Upper lobe of left lung (tissue), 6 donors: ENCODE data around the gene STX4. TPM values are rescaled to one million over a fixed set of nuclear protein-coding genes. Genes with fewer than 3 reads are reported as not detected.
"Not testable (repeated sequence)": the region's sequence is repeated elsewhere in the genome, so short reads cannot be mapped to it uniquely, and the experiment has no call there.

Source experiments
- ATAC-seq, 2 donors: fragments of 200-7000 bp; cut with Tn5 transposase; one replicate each; pipeline ENCODE4 v1.9.1; 2022; ENCODE audit warnings: mild to moderate bottlenecking in 2 of 2, moderate library complexity in 2 of 2; ENCODE audit not compliant: low FRiP score in 2 of 2
- DNase-seq, 2 donors: peaks; one replicate each; pipeline ENCODE4 v3.0.0-alpha.2; 2019 to 2020
- H3K27ac ChIP-seq, 4 donors: fragments of 200-600 bp; sonication (generic); one replicate each; pipeline ENCODE4 v1.5.1; 2016 to 2019
- H3K27me3 ChIP-seq, 4 donors: fragments of 200-600 bp; sonication (generic); one replicate each; pipeline ENCODE4 v1.5.1; 2017 to 2019
- H3K36me3 ChIP-seq, 4 donors: fragments of 200-600 bp; sonication (generic); one replicate each; pipeline ENCODE4 v1.5.1; 2016 to 2019
- H3K4me1 ChIP-seq, 4 donors: fragments of 200-600 bp; sonication (generic); one replicate each; pipeline ENCODE4 v1.5.1; 2018 to 2019
- H3K4me3 ChIP-seq, 4 donors: fragments of 200-600 bp; sonication (generic); one replicate each; pipeline ENCODE4 v1.5.1; 2017 to 2019; ENCODE audit warnings: mild to moderate bottlenecking in 2 of 4, moderate library complexity in 1 of 4
- H3K9me3 ChIP-seq, 4 donors: fragments of 200-600 bp; sonication (generic); one replicate each; pipeline ENCODE4 v1.5.1; 2018 to 2019
- CTCF ChIP-seq, 6 experiments: fragments of 450-650 bp in 4 of 6; fragments of 200-600 bp in 2 of 6; sonication (generic) in 2 of 6; IDR thresholded peaks; one replicate each; pipeline ENCODE4 v1.5.1; 2016 to 2019; ENCODE audit warnings: antibody characterized with exemption in 6 of 6
- EP300 ChIP-seq, 4 donors: sonication (generic); formaldehyde crosslinking; IDR thresholded peaks; one replicate each; pipeline ENCODE4 v1.5.1; 2017; ENCODE audit warnings: antibody characterized with exemption in 4 of 4, control low read depth in 2 of 4
- POLR2A ChIP-seq, 4 donors: fragments of 450-650 bp; IDR thresholded peaks; one replicate each; pipeline ENCODE4 v1.5.1; 2016 to 2017; ENCODE audit warnings: antibody characterized with exemption in 4 of 4, mild to moderate bottlenecking in 2 of 4
- POLR2AphosphoS5 ChIP-seq, 2 donors: sonication (generic); formaldehyde crosslinking; IDR thresholded peaks; one replicate each; pipeline ENCODE4 v1.5.1; 2017; ENCODE audit warnings: antibody characterized with exemption in 2 of 2
- WGBS, 2 donors: methylation state at CpG; one replicate each; pipeline ENCODE4 v1.1.5; 2017 to 2018; 5-methylcytosine and 5-hydroxymethylcytosine counted together
- total RNA-seq, 6 donors: library from RNA; depleted of rRNA in 4 of 6; stranded (reverse); fragments of >200 nt in 4 of 6; gene quantifications; one replicate each; pipeline versions ENCODE4 v1.1.0 to v1.2.1, GENCODE V29; 2016 to 2021
- donor health status: DM: no; HTN: no; CAD: no; lungs with moderate emphysema.
- donor health status: DM: no; HTN: yes; CAD: no; lungs with severe emphysema.

Gene STX4
- total RNA-seq, 6 donors from 2014 or later: 44.8 to 168 (median 96.3) TPM

- DNase-seq: no peak
- no peak for TF ChIP-seq CTCF (IDR thresholded peaks at IDR 0.05)
- no peak for TF ChIP-seq EP300 (IDR thresholded peaks at IDR 0.05)
- no peak for TF ChIP-seq POLR2A (IDR thresholded peaks at IDR 0.05)
- TF ChIP-seq POLR2AphosphoS5 (IDR thresholded peaks at IDR 0.05): no peak
- 77 to 80% methylated on average over 7 of the region's 7 CpGs for WGBS, 2 donors
Observed at GRCh38 chr16:31009120-31009519, 24.2 kb upstream of the STX4 start.

GRCh38 chr16:31009894-31010584 is 23.3 kb upstream of the STX4 start:
- peaks cover 0 to 27% (median 12%) of the 10 kb centered on the region in 4 donors for H3K27me3 ChIP-seq
- no peak for ATAC-seq

More at GRCh38 chr16:31009120-31009519, 24.2 kb upstream of the STX4 start:
- Histone ChIP-seq H3K4me1 (peaks cover 0 to 3% (median 0%) of the 10 kb centered on the region in 4 donors), H3K27me3 (peaks cover 0 to 27% (median 12%) of the 10 kb centered on the region in 4 donors), H3K4me3 (no peak overlapping the region), H3K27ac (no peak overlapping the region), H3K36me3 (no peaks in the 10 kb centered on the region), H3K9me3 (no peaks in the 10 kb centered on the region)
- no peak for ATAC-seq

GRCh38 chr16:31010585-31011325 is 22.6 kb upstream of the STX4 start, which contains the start of gene STX1B:
STX1B (minus strand) TSS chr16:31010638; CDS start chr16:31010396, 242 bp downstream.
- Histone ChIP-seq H3K4me3 (no peak within 1 kb of the TSS), H3K4me1 (peaks cover 0 to 3% (median 0%) of the 10 kb centered on the region in 4 donors), H3K36me3 (no peaks in the 10 kb centered on the region), H3K27ac (no peak within 1 kb of the TSS), H3K9me3 (no peaks in the 10 kb centered on the region), H3K27me3 (peaks cover 0 to 27% (median 12%) of the 10 kb centered on the region in 4 donors)
- ATAC-seq: peak in 1 of 2 donors; percentile 16
- DNase-seq: peak in 1 of 2 donors; percentile 85
- TF ChIP-seq CTCF (IDR thresholded peaks at IDR 0.05) (no peak), POLR2AphosphoS5 (IDR thresholded peaks at IDR 0.05) (no peak), POLR2A (IDR thresholded peaks at IDR 0.05) (no peak), EP300 (IDR thresholded peaks at IDR 0.05) (no peak)
- WGBS, 2 donors: 12 to 18% methylated on average over 15 to 22 of the region's 45 CpGs

More at GRCh38 chr16:31009894-31010584, 23.3 kb upstream of the STX4 start:
- Histone ChIP-seq H3K4me1 (peaks cover 0 to 3% (median 0%) of the 10 kb centered on the region in 4 donors), H3K27ac (no peak overlapping the region), H3K36me3 (no peaks in the 10 kb centered on the region), H3K4me3 (no peak overlapping the region), H3K9me3 (no peaks in the 10 kb centered on the region)
- WGBS, 2 donors: 10 to 23% methylated on average over 18 to 24 of the region's 36 CpGs
- TF ChIP-seq EP300 (IDR thresholded peaks at IDR 0.05) (no peak), CTCF (IDR thresholded peaks at IDR 0.05) (no peak), POLR2A (IDR thresholded peaks at IDR 0.05) (no peak), POLR2AphosphoS5 (IDR thresholded peaks at IDR 0.05) (no peak)
- no peak for DNase-seq

GRCh38 chr16:31011815-31012214 is 21.5 kb upstream of the STX4 start:
- not testable (repeated sequence) for H3K4me1 ChIP-seq, ATAC-seq, H3K4me3 ChIP-seq, H3K36me3 ChIP-seq, DNase-seq, H3K9me3 ChIP-seq, H3K27ac ChIP-seq
- WGBS, 2 donors: 79 to 91% methylated on average over 7 of the region's 7 CpGs
- H3K27me3 ChIP-seq: peaks cover 0 to 27% (median 12%) of the 10 kb centered on the region in 4 donors

GRCh38 chr16:31013292-31013691 is 20.1 kb upstream of the STX4 start:
- H3K27me3 ChIP-seq: peaks cover 0 to 26% (median 12%) of the 10 kb centered on the region in 4 donors
- H3K4me3 ChIP-seq, H3K4me1 ChIP-seq, H3K36me3 ChIP-seq, DNase-seq, ATAC-seq, H3K9me3 ChIP-seq, H3K27ac ChIP-seq: not testable (repeated sequence)
